NT2/D1 (cell line): Measurements from ENCODE around the gene DEF6.

ENCODE experiments used
- YY1 ChIP-seq: IDR thresholded peaks from 2 replicates; pipeline ENCODE4 v1.6.1; 2011; ENCODE audit not compliant: insufficient read length, insufficient read depth
- ZNF274 ChIP-seq: IDR thresholded peaks from 2 replicates; pipeline ENCODE4 v1.6.1; 2011; ENCODE audit warnings: mild to moderate bottlenecking, low read depth, low read length

DNA sequence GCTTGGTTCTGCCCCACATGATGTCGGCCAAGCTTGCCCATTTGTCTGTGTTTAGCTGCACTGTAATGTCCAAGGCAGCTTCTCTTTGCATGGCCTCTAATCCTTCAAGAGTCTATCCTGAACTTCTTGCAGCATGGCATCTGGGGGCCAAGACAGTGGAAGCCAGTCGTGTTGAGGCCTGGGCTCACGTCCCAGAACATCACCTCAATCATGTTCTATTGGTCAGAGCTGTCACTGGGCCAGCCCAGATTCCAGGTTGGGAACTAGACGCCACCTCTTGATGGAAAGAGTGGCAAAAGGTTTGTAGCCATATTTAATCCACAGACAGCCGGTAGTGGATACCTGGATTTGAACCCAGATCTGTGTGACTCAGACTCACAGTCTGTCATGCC lies 70.0 kb downstream of the DEF6 start:
- TF ChIP-seq ZNF274 (no peak), YY1 (no peak)
